Colonic mucosa (tissue), 4 donors: ENCODE measurements around the gene FAM222A. TPM values are rescaled to one million over a fixed set of nuclear protein-coding genes. Genes with fewer than 3 reads are reported as not detected.

Source experiments
- DNase-seq: peaks from one replicate; pipeline ENCODE4 v3.0.0-alpha.2; 2020
- H3K27ac ChIP-seq: fragments of 200-600 bp; one replicate; pipeline ENCODE4 v1.8.0; 2021
- H3K27me3 ChIP-seq: fragments of 200-600 bp; one replicate; pipeline ENCODE4 v1.8.0; 2021
- H3K36me3 ChIP-seq: fragments of 200-600 bp; one replicate; pipeline ENCODE4 v1.8.0; 2021
- H3K4me1 ChIP-seq: fragments of 200-600 bp; one replicate; pipeline ENCODE4 v1.8.0; 2021; ENCODE audit warnings: mild to moderate bottlenecking
- H3K4me3 ChIP-seq: fragments of 200-600 bp; one replicate; pipeline ENCODE4 v1.8.0; 2021
- H3K9ac ChIP-seq, 2 donors: one replicate each; pipeline ENCODE4 v1.7.0; 2013; ENCODE audit warnings: control low read depth in 2 of 2, low read depth in 2 of 2, low read length in 2 of 2
- H3K9me3 ChIP-seq: fragments of 200-600 bp; one replicate; pipeline ENCODE4 v1.8.0; 2021
- CTCF ChIP-seq: fragments of 200-600 bp; IDR thresholded peaks from one replicate; pipeline ENCODE4 v1.8.0; 2022; ENCODE audit warnings: antibody characterized with exemption, mild to moderate bottlenecking
- intact Hi-C: fragments of 100-400 bp; cut with DNase I; formaldehyde crosslinking; loops from one replicate; pipeline ENCODE4 v1.14.1; 2022
- total RNA-seq, 2 donors: library from RNA; stranded (reverse); fragmentation: NEBNext Ultra II Directional in 1 of 2; extraction: Animal tissue kit (Norgen Biotek cat#: 25700) in 1 of 2; gene quantifications; one replicate each; pipeline ENCODE4 v1.2.1, GENCODE V29; 2021
- donor health status: healthy.
- donor health status: DM: no; HTN: no; CAD: no.
- donor health status: DM: no; HTN: no; CAD: no.

The FAM222A gene
- total RNA-seq, 2 donors from 2014 or later, result 3.9 to 5.5 TPM

GRCh38 chr12:109768901-109769670 lies 55.5 kb downstream of the FAM222A start:
- H3K36me3 ChIP-seq, result no peaks in the 10 kb centered on the region
- intact Hi-C loops, result no loop called here
- no peak overlapping the region for H3K9ac ChIP-seq
- no peaks in the 10 kb centered on the region for H3K27me3 ChIP-seq
- no peak for DNase-seq
- H3K4me3 ChIP-seq, result no peak overlapping the region
- H3K27ac ChIP-seq, result no peak overlapping the region
- TF ChIP-seq CTCF, result no peak
- no peaks in the 10 kb centered on the region for H3K9me3 ChIP-seq
- H3K4me1 ChIP-seq, result no peaks in the 10 kb centered on the region

- no peaks in the 10 kb centered on the region for H3K27me3 ChIP-seq
- no peaks in the 10 kb centered on the region for H3K9me3 ChIP-seq
- no peak overlapping the region for H3K9ac ChIP-seq
- H3K36me3 ChIP-seq, result no peaks in the 10 kb centered on the region
- TF ChIP-seq CTCF, result no peak
- DNase-seq, result no peak
- no peaks in the 10 kb centered on the region for H3K4me1 ChIP-seq
- no peak overlapping the region for H3K27ac ChIP-seq
- H3K4me3 ChIP-seq, result no peak overlapping the region
- intact Hi-C loops, result loop anchor here (5.0 kb wide), 1 partner anchor 343 kb away; no protein-coding TSS in a partner anchor
Measured at GRCh38 chr12:109770104-109770860, 56.7 kb downstream of the FAM222A start.

- Histone ChIP-seq H3K4me3 (no peak overlapping the region), H3K36me3 (no peaks in the 10 kb centered on the region), H3K27me3 (no peaks in the 10 kb centered on the region), H3K4me1 (no peaks in the 10 kb centered on the region), H3K27ac (no peak overlapping the region), H3K9ac (no peak overlapping the region), H3K9me3 (no peaks in the 10 kb centered on the region)
- intact Hi-C loops, result loop anchor here (5.0 kb wide), 1 partner anchor 344 kb away; no protein-coding TSS in a partner anchor
- TF ChIP-seq CTCF, result no peak
- DNase-seq, result no peak
Measured at GRCh38 chr12:109770861-109771670, 57.4 kb downstream of the FAM222A start.

- Histone ChIP-seq H3K4me1 (no peaks in the 10 kb centered on the region), H3K9ac (no peak overlapping the region), H3K4me3 (no peak overlapping the region), H3K27me3 (no peaks in the 10 kb centered on the region), H3K9me3 (no peaks in the 10 kb centered on the region), H3K27ac (no peak overlapping the region), H3K36me3 (no peaks in the 10 kb centered on the region)
- no peak for DNase-seq
- no peak for TF ChIP-seq CTCF
- intact Hi-C loops, result loop anchor here (5.0 kb wide), 1 partner anchor 345 kb away; no protein-coding TSS in a partner anchor
Measured at GRCh38 chr12:109771746-109772621, 58.4 kb downstream of the FAM222A start.
